Liver (tissue), 9 donors: ENCODE data around the gene CFAP57. TPM values are rescaled to one million over a fixed set of nuclear protein-coding genes. Genes with fewer than 3 reads are reported as not detected.
A peak's percentile ranks its signal among the peaks of the same experiment; 100 is the strongest.

Source experiments
- DNase-seq: peaks from one replicate; pipeline ENCODE4 v3.0.0-alpha.2; 2017; ENCODE audit warnings: low spot score
- H3K27ac ChIP-seq, 2 donors: one replicate each; pipeline ENCODE4 v1.7.0; 2013; ENCODE audit warnings: inconsistent platforms in 2 of 2, low read length in 2 of 2, control low read depth in 1 of 2, low read depth in 1 of 2, mild to moderate bottlenecking in 1 of 2
- H3K27me3 ChIP-seq, 4 donors: one replicate each; pipeline versions ENCODE4 v1.6.1 to v1.7.0; 2013; ENCODE audit warnings: low read length in 3 of 4, inconsistent platforms in 1 of 4, mild to moderate bottlenecking in 1 of 4, moderate library complexity in 1 of 4; ENCODE audit not compliant: control insufficient read depth in 4 of 4, insufficient read depth in 4 of 4
- H3K36me3 ChIP-seq, 4 donors: one replicate each; pipeline versions ENCODE4 v1.6.1 to v1.7.0; 2013; ENCODE audit warnings: low read length in 3 of 4, mild to moderate bottlenecking in 3 of 4, low read depth in 1 of 4, moderate library complexity in 1 of 4; ENCODE audit not compliant: control insufficient read depth in 4 of 4, insufficient read depth in 3 of 4
- H3K4me1 ChIP-seq, 4 donors: one replicate each; pipeline versions ENCODE4 v1.6.1 to v1.7.0; 2013; ENCODE audit warnings: low read length in 3 of 4, mild to moderate bottlenecking in 3 of 4, moderate library complexity in 1 of 4; ENCODE audit not compliant: control insufficient read depth in 4 of 4, insufficient read depth in 4 of 4
- H3K4me3 ChIP-seq, 3 donors: one replicate each; pipeline versions ENCODE4 v1.6.1 to v1.7.0; 2013; ENCODE audit warnings: low read length in 3 of 3, control low read depth in 1 of 3, low read depth in 1 of 3, mild to moderate bottlenecking in 1 of 3
- H3K9ac ChIP-seq, 2 donors: one replicate each; pipeline ENCODE4 v1.7.0; 2013; ENCODE audit warnings: low read length in 2 of 2, mild to moderate bottlenecking in 2 of 2, moderate library complexity in 2 of 2, control low read depth in 1 of 2, low read depth in 1 of 2
- H3K9me3 ChIP-seq, 4 donors: one replicate each; pipeline versions ENCODE4 v1.6.1 to v1.7.0; 2013; ENCODE audit warnings: low read length in 3 of 4; ENCODE audit not compliant: control insufficient read depth in 4 of 4
- CTCF ChIP-seq: fragments of 150-350 bp; IDR thresholded peaks from 2 replicates; pipeline ENCODE4 v1.5.1; 2017; ENCODE audit warnings: improper control_type of control experiment, low read depth, low read length; ENCODE audit not compliant: missing input control
- FOXA1 ChIP-seq: IDR thresholded peaks from 2 replicates; pipeline ENCODE4 v1.6.1; 2016; ENCODE audit warnings: antibody characterized with exemption
- FOXA2 ChIP-seq: IDR thresholded peaks from 2 replicates; pipeline ENCODE4 v1.6.1; 2016; ENCODE audit warnings: antibody characterized with exemption
- HNF4A ChIP-seq, 2 donors: conservative IDR thresholded peaks; 2 replicates each; pipeline ENCODE4 v1.6.1; 2016; ENCODE audit warnings: antibody characterized with exemption in 2 of 2, mild to moderate bottlenecking in 2 of 2
- HNF4G ChIP-seq: IDR thresholded peaks from 2 replicates; pipeline ENCODE4 v1.6.1; 2016; ENCODE audit warnings: antibody characterized with exemption
- JUND ChIP-seq, 2 donors: IDR thresholded peaks; 2 replicates each; pipeline ENCODE4 v1.6.1; 2016; ENCODE audit warnings: antibody characterized with exemption in 2 of 2
- MAX ChIP-seq: IDR thresholded peaks from 2 replicates; pipeline ENCODE4 v1.6.1; 2016; ENCODE audit warnings: antibody characterized with exemption
- NR2F2 ChIP-seq: IDR thresholded peaks from 2 replicates; pipeline ENCODE4 v1.6.1; 2016; ENCODE audit warnings: antibody characterized with exemption
- RAD21 ChIP-seq, 2 donors: IDR thresholded peaks; 2 replicates each; pipeline ENCODE4 v1.6.1; 2016; ENCODE audit warnings: antibody characterized with exemption in 2 of 2, mild to moderate bottlenecking in 2 of 2
- REST ChIP-seq: IDR thresholded peaks from 2 replicates; pipeline ENCODE4 v1.6.1; 2016; ENCODE audit warnings: antibody characterized with exemption, mild to moderate bottlenecking
- RXRA ChIP-seq, 2 donors: IDR thresholded peaks; 2 replicates each; pipeline ENCODE4 v1.6.1; 2017 to 2018; ENCODE audit warnings: antibody characterized with exemption in 2 of 2, mild to moderate bottlenecking in 1 of 2
- SP1 ChIP-seq: IDR thresholded peaks from 2 replicates; pipeline ENCODE4 v1.6.1; 2018; ENCODE audit warnings: antibody characterized with exemption, mild to moderate bottlenecking
- TAF1 ChIP-seq: conservative IDR thresholded peaks from 2 replicates; pipeline ENCODE4 v1.6.1; 2016; ENCODE audit warnings: antibody characterized with exemption, mild to moderate bottlenecking
- YY1 ChIP-seq: IDR thresholded peaks from 2 replicates; pipeline ENCODE4 v1.6.1; 2016; ENCODE audit warnings: antibody characterized with exemption, mild to moderate bottlenecking
- ZBTB33 ChIP-seq: IDR thresholded peaks from 2 replicates; pipeline ENCODE4 v1.6.1; 2016; ENCODE audit warnings: antibody characterized with exemption
- WGBS: extraction: QIAGEN DNeasy Blood & Tissue Kit; methylation state at CpG from one replicate; pipeline ENCODE4 v1.1.7; 2013; 5-methylcytosine and 5-hydroxymethylcytosine counted together
- polyA plus RNA-seq, 2 donors: library from polyadenylated mRNA; stranded (reverse) in 1 of 2; unstranded in 1 of 2; fragments of 200-250 nt in 1 of 2; fragments of >200 nt in 1 of 2; fragmentation: Nextera tagmentation in 1 of 2; extraction: Ambion mirVana in 1 of 2; gene quantifications; one replicate each; pipeline versions ENCODE4 v1.2.1 to v1.2.3, GENCODE V29; 2013 to 2015
- total RNA-seq, 2 donors: library from RNA; depleted of rRNA; stranded (reverse); fragments of >200 nt; gene quantifications; one replicate each; pipeline ENCODE4 v1.2.3, GENCODE V29; 2014
- donor health status: healthy.
- donor health status: healthy.
- donor health status: healthy.
- donor health status: healthy.
- donor health status: healthy.

Gene CFAP57
- total and polyA plus RNA-seq, 4 donors, result under 0.01 to 14.5 (median 0.10) TPM

GRCh38 chr1:43238991-43239469 is 66.9 kb downstream of the CFAP57 start:
- Histone ChIP-seq H3K9me3 (no peaks in the 10 kb centered on the region), H3K27me3 (no peaks in the 10 kb centered on the region), H3K9ac (no peak overlapping the region), H3K27ac (no peak overlapping the region), H3K4me1 (peaks cover 16 to 95% (median 85%) of the 10 kb centered on the region in 4 donors), H3K4me3 (no peak overlapping the region), H3K36me3 (no peaks in the 10 kb centered on the region)
- TF ChIP-seq CTCF, result no peak
- no peak for TF ChIP-seq FOXA1
- TF ChIP-seq HNF4A (conservative IDR thresholded peaks at IDR 0.05), result no peak
- TF ChIP-seq FOXA2, result no peak
- no peak for TF ChIP-seq RXRA (IDR thresholded peaks at IDR 0.05)
- TF ChIP-seq MAX, result no peak
- no peak for TF ChIP-seq YY1
- no peak for TF ChIP-seq HNF4G
- no peak for TF ChIP-seq SP1
- no peak for TF ChIP-seq JUND (IDR thresholded peaks at IDR 0.05)
- 56% methylated on average over 3 of the region's 3 CpGs for WGBS
- peak; percentile 25 for DNase-seq

- no peak for DNase-seq
- Histone ChIP-seq H3K9ac (no peak overlapping the region), H3K27me3 (no peaks in the 10 kb centered on the region), H3K27ac (no peak overlapping the region), H3K4me3 (no peak overlapping the region), H3K4me1 (peaks cover 16 to 92% (median 82%) of the 10 kb centered on the region in 4 donors), H3K36me3 (no peaks in the 10 kb centered on the region), H3K9me3 (no peaks in the 10 kb centered on the region)
- TF ChIP-seq TAF1 (no peak), NR2F2 (no peak), YY1 (no peak), RAD21 (IDR thresholded peaks at IDR 0.05) (no peak), CTCF (no peak), REST (no peak), ZBTB33 (no peak)
- WGBS, result 53% methylated on average over 3 of the region's 3 CpGs
These were observed 67.4 kb downstream of the CFAP57 start for GRCh38 chr1:43239484-43239883.
